HG02884 (cell line): ENCODE data around the gene TACC3.

Experiments
- ATAC-seq: cut with Tn5 transposase; IDR thresholded peaks from one replicate; pipeline ENCODE4 v1.9.1; 2021; ENCODE audit warnings: mild to moderate bottlenecking, moderate library complexity; ENCODE audit not compliant: unreplicated experiment

TACC3 gene

DNA sequence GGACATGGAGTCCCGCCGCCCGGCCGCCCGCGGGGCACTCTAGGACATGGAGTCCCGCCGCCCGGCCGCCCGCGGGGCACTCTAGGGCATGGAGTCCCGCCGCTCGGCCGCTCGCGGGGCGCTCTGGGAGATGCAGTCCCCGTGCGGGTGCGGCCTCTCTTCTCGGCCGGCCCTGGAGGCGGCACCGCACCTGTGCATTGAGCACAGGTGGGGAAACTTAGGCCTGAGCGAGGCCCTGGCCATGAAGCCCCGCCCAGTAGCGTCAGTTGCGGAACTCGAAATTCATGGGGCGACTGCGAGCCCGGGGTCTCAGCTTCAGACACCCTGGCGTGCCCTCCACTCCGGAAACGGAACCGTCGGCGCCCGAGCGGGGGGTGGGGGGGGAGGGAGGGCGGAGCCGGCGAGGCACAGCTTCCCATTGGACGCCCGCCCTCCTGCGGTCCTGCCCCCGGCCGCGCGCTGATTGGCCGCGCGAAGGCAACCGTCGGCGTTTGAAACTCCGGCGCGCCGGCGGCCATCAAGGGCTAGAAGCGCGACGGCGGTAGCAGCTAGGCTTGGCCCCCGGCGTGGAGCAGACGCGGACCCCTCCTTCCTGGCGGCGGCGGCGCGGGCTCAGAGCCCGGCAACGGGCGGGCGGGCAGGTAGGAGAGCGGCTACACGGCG lies at the start of gene TACC3, which contains the start of gene TMEM129:
Gene TACC3 (plus strand): TSS at position 519 of the 663 bp plus-strand sequence. CDS start 1,901 bp downstream, outside the sequence.
Gene TMEM129 (minus strand): TSS at position 321 of the 663 bp plus-strand sequence. CDS start 486 bp downstream, outside the sequence.
- peak; percentile 74 for ATAC-seq

DNA sequence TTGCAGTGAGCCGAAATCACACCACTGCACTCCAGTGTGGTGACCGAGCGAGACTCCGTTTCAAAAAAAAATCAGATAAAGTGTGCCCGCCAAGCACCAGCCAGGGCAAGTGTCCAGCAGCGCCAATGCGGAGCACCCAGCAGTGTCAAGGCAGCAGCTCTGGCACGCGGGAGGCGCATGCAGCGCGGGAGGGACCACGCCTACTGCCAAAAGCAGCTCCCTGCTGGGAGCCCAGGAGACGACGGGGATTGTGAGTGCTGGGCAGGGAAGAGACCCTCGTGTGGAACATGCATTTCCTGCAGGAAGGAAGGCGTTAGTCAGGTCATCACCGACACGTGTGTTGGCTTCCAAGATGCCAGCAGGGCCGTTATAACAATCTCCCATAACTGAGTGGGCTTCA lies 47.6 kb upstream of the TACC3 start:
- ATAC-seq = no peak

DNA sequence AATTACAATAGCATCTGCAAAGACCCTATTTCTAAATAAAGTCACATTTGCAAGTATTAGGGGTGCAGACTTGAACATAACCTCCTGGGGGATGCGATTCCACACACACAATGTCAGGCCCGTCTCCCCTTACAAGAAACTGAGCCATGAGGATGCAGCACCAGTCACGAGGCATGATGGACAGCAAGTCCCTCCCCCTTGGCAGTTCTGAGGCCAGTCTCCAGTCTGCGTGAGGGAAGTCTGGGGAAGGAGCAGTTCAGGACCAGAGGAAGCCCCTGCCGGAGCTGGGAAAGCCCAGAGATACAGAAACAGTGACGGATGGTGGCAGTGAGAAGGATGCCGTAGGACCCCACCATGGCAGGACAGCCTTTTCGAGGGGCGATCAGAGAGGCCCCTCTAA lies 46.6 kb upstream of the TACC3 start:
- no peak for ATAC-seq

DNA sequence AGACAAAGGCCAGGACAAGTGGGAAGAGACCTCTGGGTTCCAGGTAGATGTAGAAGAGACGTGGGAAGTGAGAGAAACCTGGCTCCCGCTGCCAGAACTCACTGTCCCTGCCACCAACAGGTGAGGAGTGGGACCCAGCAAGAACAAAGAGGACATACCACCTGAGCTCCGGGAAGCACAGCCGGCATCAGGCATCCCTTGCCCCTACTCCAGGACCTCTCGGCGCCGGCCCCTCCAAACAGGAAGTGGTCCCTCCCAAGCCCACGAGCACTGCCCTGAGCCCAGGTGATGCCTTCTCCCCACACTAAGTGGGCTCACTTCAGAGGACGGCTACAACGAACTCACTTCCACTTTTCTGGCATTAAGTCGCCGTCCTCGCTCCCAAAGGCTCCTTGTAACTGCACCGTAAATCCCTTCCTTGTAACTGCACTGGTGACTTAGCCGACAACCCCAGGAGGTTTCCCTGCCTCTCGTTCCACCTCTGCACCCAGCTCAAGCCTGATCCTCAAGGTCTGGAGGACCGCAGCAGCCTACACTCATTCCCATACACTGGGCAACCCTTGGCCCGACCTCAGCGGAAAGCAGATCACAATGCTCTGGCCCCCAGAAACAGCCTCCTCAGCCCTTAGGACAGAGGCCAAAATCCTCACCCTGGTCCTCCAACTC lies 46.1 kb upstream of the TACC3 start:
- no peak for ATAC-seq

DNA sequence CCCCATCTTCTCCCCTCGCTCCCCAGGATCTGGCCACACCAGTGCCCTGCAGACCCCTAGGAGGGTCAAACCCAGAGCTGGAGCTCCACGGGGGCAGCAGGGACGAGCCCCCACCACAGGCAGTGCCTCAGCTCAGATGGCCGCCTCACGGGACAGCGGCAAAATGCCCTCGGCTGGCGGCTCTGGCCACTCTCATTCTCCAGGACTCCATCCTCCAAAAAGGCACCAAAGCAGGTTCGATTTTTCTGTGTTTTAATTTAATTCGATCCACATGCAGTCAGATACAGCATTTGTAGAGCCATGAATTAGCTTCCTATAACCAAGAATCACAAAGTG lies 45.6 kb upstream of the TACC3 start:
- ATAC-seq = no peak

DNA sequence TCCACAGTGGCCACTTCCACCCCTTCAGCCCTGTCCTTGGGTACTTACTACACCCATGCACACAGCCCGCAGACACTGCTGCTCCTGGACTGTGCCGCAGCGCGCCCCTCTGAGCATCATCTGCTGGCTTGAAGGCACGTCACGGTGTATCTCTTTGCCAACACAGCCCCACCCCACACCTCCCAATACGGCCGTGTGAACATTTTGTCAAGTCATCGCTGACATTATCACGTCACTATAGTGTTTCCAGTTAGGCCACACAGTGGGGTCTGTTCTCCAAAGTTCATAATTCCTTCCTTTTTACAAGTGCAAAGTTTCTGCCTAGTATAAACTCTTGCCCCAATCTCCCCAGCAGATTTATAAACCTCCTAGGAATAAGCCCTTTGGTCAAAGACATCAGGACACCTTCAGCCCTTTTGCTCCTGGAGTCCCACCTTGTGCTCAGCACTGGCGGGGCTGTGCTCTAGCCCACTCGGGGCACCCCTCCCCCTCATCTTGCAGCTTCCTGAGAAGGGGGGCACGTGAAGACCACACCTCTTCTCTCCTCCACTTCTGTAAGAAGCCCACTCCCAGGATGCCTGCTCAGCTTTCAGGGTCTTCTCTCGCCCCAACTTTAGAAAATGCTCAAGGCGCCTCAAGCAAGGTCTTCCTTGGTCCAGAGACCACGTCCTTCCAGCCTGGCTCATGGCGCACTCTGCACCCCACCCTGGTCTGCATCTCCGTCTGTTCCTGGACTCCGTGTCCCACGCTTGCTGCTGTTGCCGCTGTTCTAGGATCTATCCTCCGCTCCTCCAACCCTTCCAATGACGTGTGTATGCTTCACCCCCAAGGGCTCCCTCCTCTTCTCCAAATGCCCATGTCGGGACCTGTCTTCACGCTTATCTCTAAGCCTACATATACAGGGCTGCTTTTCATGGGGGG lies 44.5 kb upstream of the TACC3 start:
- ATAC-seq = no peak

DNA sequence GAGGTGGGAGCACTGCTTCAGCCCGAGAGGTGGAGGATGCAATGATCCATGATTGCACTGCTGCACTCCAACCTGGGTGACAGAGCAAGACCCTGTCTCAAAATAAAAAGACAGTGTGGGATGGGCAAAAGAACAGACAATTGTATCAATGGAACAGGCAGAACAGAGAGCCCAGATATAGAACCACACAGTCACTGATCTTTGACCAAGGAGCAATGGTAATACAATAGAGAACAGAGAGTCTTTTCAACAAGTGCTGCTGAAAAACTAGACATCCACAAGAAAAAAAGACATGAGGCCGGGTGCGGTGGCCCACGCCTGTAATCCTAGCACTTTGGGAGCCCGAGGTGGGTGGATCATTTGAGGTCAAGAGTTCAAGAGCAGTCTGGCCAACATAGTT lies 43.1 kb upstream of the TACC3 start:
- ATAC-seq = no peak

DNA sequence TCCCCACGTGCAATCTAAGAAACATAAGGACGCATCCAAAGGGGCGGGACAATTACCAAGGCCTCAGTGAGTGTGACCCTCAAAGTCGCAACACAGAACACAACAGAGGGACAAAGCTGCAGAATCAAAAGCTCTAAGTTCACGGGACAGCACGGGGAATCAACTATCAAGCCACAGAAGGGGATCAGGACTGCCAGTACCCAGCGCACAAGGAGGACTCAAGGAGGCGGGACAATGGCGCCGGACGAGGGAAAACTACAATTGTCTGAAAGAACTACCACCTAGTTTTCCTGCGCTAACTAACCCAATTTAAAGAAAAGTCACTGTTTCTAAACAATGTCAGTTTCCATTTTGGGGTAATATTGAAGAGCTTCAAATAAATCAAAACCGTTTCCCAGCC lies 38.5 kb upstream of the TACC3 start:
- ATAC-seq = no peak

DNA sequence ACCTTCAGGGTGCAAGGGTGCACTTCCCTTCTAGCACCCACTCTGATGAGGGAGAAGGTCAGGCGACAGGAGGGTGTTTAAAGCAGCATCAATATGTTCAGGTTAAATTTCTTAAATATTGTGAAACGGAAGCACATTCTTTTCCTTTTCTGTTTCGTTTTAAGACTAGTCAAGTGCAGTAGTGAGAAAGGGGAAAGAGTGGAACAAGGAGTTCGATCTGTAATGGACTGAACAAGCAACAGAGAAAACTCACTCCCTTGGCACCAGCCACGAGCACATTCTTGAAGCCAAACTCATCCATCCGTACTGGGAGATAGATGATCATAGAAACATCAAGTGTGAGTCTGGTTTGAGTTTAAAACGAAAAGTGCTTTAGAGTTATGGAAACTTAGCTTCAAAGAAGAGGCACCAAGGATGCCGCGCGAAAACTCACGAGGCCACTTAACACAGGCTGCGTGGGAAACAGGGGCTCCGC lies 38.0 kb upstream of the TACC3 start:
- no peak for ATAC-seq

DNA sequence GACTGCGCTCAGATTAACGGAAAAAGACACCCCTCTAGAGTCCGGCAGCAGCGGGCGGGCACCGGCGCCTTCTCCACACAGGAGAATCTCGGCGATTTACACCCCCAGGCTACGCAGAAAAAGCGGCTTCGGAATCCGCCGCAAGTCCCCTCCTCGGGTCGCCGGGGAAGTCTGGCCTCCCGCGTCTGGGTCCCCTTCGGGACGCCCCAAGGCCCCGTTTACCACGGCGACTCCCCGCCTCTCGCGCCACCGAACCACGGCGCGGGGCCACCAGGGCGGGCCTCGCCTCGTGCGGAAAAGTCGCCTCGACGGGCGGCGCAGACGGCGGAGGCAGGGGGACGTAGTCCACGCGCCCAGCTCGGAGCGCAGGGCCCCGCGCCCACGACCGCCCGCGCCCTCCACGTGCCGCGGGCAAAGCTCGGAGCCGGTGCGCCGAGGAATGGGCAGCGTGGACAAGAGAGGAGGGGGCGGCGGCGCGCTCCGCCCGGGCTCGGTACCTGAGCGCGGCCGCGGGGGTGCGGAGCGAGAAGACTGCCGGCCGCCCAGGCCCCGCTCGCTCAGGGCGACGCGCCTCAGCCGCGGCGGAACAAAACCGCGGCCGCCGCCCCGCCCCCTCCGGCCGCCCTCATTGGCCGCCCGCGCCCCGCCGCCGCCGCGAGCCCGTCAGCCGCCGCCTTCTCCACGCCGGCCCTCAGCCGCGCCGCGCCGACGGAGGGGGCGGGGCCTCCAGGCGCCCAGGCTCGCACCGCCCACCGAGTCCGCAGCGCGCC lies 37.4 kb upstream of the TACC3 start, which contains the start of gene FAM53A:
Gene FAM53A (minus strand): TSS at position 578 of the 770 bp plus-strand sequence. CDS start 15,572 bp downstream, outside the sequence.
- peak; percentile 72 for ATAC-seq

DNA sequence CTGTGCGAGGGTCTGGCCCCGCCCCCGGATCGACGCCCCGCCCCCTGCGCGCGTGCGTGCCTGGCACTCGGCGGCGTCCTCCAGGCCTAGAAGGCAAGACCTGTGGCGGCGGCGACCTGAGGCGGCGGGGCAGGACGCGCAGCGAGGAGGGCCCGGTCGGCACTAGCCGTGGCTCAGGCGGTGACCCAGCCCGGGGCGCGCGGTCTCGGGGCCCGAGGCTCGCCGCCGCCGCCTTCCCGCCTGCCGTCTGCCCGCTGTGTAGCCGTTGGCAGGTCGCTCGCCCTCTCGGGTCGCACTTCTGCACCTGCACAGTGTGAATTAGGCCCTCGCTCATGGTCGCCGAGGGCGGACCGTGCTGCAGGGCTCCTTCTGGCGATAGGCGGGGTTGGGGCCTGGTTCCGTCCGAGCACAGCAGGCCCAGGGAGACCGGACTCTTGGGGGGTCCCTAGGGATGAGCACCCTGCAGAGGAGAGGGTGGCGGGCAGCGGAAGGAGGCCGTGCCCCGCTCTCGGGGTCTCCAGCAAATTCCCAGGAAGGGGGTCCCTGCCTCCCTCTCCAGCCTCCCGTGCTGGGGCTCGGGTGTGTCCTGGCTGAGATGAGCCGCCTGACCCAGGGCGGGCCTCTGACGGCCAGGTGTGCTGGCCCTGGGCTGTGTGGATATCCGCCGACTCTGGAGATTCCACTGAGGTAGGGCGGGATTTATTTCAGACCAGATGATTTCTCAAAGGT lies 36.7 kb upstream of the TACC3 start:
- ATAC-seq = peak; percentile 22

DNA sequence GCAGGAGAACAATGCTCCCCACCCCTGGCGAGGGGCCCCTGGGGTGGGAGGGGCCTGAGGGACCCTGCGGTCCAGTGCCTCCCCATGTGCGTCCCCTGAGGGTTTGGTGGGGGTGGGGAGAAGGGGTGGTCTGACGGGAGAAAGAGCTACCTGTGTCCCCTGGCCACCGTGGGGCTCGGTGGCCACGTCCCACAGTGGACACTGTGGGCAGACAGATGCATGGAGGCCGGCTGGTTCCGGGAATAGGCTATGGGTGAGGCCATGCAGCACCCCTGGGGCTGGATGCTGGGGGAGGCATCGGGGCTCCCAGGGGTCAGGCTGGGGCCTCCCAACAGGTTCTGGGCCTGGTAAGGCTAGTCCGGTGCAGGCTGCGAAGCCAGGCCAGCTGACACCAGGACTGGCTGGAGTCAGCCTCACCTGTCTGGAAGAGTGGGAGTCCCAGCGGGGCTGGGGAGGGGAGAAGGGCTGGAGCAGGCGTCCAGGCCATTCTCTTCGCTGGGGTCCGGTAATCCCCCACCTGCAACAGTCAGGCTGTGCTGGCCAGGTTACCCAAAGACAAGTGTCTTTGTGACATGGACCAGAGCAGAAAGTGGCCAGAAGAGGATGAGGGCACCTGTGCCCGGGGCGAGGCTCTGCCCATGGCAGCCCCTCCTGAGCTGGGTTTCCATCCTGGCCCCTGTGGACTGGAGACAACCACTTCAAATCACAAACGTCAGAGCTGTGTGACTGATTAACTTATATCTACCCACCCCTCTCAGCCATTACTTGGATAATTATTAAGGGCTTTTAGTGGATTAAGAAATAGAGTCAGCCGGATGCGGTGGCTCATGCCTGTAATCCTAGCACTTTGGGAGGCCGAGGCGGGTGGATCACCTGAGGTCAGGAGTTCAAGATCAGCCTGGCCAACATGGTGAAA lies 35.8 kb upstream of the TACC3 start:
- ATAC-seq = no peak

DNA sequence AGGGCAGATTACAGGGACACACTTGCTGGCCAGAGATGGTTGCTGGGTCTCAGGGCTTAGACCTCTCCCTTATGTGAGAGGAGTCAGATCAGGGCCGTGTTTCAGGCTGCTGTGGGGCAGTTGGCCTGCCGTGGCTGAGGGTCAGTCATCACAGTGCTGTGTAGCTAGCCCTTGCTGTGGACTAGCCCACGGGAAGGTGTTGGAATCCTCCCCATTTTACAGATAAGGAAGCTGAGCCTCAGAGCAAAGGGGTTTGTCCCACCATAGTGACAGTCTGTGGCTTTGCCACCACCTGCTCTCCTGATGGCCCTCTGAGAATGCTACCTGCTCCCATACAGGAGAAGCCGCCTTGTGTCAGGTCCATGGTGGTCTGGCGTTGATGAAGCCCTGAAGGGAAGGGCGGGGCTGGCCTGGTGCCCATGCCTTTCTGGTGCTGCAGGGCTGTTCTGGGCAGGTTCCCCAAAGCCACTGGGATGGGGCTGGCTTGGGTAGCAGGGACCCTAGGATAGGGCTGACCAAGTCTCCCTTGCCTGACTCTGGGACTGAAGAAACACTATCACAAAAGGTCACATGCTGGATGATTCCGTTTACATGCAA lies 34.8 kb upstream of the TACC3 start:
- ATAC-seq = no peak

DNA sequence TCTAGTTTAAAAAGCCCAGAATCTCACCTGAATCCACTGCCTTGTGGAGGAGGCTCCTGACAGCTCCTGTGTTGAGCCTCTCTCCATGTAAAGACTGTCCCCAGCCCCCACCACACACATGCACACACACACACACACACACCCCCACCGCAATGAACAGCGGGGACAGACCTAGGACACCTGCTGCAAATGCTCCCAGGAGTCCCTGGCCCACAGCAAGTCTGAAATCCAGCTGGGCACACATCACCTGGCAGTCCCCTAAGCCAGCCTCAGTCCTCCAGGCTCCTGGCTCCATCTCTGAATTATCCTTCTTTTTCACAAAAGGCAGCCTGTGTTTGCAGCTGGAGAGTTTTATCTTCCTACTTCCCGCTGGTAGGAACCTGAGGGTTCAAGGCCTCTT lies 30.6 kb upstream of the TACC3 start:
- ATAC-seq = no peak

DNA sequence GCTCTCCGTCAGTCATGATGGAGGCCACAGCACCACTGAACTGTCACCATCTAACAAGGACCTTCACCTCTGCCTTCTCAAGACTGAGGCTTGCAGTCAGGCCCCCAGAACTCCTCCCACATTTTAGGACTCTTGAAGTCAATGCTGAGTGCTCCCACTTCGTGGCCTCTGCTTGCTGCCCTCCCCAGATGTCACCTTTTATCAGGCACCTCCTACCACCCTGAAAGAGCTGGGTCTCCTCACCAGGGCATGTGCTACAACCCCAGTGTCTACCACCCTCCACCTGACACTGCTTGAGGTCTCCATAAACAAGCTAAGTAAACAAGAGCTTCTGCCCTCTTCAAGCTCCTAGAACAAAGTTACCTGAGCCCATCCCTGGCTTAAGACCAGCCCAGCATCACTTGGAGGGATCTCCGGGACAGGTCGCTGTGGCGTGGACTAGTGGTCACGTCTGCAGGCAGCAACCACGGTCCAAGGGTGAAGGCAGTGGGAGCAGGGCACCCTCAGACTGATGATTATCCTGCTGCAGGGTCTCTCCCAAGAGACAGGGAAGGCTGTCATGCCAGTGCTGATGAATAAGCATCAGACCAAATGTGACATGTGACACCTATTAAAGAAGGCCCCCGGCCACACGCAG lies 29.5 kb upstream of the TACC3 start:
- ATAC-seq = no peak

DNA sequence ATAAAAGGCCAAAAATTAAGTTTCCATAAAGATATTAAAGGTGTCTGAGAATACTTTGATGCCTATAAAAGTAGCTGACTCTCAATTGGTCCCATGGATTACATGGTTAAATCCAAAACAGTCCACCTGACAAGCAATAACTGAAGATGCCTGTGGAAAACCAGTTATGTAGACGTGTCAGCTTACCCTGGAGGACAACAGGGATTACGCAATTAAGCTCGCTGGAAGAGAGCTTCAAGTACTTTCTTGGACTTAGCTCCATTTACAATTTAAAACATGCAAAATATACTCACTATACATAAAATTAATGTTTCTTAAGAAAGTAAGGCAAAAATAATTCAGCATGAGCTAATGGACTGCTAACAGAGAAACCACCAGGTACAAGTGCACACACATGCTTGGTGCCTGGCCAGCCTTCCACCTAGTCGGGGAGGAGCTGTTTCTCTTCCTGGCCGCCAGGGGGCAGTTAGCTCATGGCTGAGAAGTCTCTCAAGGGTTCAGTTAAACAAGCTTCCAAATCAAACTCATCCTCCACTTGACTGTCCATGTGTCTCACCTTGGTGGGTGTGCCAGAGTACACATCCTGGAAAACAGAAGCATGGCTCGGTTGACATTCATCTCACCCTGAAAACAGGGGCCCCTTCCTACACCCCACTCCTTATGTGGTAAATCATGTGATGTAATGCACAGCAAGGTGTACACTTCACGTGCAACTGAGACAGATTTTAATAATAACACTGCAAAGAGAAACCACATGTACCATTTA lies 28.0 kb upstream of the TACC3 start:
- ATAC-seq = no peak

DNA sequence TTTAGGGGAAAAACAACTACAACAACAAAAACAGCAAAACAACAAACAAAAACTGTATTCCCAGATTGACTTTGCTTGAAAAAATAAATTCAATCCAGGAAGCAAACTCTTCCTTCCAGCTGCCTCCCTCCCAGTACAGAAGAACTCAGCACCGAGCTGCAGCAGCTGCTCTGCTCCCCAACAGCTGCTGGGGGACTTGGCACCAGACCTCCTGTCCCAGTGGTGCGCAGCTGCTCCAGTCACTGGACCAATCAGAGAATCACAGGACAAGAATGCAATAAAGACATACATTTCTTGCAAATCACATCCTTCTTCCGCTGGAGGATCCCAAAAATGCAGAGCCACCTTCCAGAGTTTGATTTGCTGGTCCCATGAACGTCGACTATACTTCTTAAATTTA lies 25.4 kb upstream of the TACC3 start:
- no peak for ATAC-seq
